ENCODE data around the gene SCAF1.

DNA sequence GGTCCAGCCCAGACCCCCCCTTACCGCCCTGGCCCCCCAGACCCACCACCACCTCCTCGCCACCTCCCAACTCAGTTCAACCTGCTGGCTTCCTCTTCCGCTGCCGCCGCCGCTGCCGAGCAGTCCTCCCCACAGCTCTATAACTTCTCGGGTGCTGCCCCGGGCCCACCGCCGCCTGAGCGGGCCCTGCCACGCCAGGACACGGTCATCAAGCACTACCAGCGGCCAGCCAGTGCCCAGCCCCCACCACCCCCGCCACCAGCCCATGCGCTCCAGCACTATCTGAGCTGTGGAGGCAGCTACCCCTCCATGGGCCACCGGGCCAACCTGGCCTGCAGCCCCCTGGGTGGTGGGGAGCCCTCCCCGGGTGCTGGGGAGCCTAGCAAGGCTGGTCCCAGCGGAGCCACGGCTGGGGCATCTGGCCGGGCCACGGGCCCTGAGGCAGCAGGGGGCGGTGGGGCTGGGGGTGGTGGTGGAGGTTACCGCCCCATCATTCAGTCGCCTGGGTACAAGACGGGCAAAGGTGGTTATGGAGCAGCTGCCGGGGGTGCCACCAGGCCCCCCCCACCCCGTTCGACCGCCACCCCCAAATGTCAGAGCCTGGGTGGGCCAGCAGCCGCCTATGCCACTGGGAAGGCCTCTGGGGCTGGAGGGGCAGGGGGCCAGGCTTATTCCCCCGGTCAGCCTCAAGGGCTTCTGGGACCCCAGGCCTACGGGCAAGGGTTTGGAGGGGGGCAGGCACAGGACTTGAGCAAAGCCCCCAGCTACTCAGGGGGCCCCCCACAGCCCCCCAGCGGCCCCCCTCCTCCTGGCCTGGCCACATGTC is 46.8 kb upstream of the SCAF1 start:
- TF ChIP-seq, protein P1, sequence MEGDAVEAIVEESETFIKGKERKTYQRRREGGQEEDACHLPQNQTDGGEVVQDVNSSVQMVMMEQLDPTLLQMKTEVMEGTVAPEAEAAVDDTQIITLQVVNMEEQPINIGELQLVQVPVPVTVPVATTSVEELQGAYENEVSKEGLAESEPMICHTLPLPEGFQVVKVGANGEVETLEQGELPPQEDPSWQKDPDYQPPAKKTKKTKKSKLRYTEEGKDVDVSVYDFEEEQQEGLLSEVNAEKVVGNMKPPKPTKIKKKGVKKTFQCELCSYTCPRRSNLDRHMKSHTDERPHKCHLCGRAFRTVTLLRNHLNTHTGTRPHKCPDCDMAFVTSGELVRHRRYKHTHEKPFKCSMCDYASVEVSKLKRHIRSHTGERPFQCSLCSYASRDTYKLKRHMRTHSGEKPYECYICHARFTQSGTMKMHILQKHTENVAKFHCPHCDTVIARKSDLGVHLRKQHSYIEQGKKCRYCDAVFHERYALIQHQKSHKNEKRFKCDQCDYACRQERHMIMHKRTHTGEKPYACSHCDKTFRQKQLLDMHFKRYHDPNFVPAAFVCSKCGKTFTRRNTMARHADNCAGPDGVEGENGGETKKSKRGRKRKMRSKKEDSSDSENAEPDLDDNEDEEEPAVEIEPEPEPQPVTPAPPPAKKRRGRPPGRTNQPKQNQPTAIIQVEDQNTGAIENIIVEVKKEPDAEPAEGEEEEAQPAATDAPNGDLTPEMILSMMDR (IDR thresholded peaks at IDR 0.05; ENCODE audit: insufficient read depth, low read length): no peak
- TF ChIP-seq POLR2AphosphoS5 (IDR thresholded peaks at IDR 0.05; ENCODE audit: low read depth) (no peak), GABPA (IDR thresholded peaks at IDR 0.05; ENCODE audit: low read depth) (no peak), SPI1 (IDR thresholded peaks at IDR 0.05; ENCODE audit: borderline replicate concordance, low read depth) (no peak)
- TF ChIP-seq, protein P2, sequence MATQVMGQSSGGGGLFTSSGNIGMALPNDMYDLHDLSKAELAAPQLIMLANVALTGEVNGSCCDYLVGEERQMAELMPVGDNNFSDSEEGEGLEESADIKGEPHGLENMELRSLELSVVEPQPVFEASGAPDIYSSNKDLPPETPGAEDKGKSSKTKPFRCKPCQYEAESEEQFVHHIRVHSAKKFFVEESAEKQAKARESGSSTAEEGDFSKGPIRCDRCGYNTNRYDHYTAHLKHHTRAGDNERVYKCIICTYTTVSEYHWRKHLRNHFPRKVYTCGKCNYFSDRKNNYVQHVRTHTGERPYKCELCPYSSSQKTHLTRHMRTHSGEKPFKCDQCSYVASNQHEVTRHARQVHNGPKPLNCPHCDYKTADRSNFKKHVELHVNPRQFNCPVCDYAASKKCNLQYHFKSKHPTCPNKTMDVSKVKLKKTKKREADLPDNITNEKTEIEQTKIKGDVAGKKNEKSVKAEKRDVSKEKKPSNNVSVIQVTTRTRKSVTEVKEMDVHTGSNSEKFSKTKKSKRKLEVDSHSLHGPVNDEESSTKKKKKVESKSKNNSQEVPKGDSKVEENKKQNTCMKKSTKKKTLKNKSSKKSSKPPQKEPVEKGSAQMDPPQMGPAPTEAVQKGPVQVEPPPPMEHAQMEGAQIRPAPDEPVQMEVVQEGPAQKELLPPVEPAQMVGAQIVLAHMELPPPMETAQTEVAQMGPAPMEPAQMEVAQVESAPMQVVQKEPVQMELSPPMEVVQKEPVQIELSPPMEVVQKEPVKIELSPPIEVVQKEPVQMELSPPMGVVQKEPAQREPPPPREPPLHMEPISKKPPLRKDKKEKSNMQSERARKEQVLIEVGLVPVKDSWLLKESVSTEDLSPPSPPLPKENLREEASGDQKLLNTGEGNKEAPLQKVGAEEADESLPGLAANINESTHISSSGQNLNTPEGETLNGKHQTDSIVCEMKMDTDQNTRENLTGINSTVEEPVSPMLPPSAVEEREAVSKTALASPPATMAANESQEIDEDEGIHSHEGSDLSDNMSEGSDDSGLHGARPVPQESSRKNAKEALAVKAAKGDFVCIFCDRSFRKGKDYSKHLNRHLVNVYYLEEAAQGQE (IDR thresholded peaks at IDR 0.05; ENCODE audit: insufficient replicate concordance, low read depth): no peak
